ENCODE measurements around the gene SYNRG.

SYNRG gene

DNA sequence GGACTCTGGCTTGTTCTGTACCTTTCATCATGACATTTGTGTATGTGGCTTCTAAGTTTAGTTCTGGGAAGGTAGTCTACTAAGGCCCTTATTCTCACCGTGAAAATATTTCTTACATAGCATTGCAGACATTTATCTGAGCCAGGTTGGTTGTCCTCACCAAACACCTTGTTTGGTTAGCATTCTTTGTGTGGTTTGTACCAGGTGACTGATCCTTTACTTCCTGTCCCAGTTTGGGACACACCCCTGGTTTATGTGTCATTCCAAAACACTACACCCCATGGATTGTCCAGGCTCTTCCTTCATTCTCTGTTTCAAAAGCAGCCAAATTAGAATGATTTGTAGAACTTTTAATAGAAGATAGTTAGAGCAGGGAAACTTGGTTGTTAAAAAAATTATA is 142.7 kb downstream of the SYNRG start:
- no peak overlapping the region for H3K4me3 ChIP-seq (replicated peaks in 1 of 2; ENCODE audit: low read depth in 2 of 2, low read length in 2 of 2)
- DNase-seq (ENCODE audit: low read depth in 2 of 2), result peak in 1 of 2 donors; percentile 13
- TF ChIP-seq, protein P1, sequence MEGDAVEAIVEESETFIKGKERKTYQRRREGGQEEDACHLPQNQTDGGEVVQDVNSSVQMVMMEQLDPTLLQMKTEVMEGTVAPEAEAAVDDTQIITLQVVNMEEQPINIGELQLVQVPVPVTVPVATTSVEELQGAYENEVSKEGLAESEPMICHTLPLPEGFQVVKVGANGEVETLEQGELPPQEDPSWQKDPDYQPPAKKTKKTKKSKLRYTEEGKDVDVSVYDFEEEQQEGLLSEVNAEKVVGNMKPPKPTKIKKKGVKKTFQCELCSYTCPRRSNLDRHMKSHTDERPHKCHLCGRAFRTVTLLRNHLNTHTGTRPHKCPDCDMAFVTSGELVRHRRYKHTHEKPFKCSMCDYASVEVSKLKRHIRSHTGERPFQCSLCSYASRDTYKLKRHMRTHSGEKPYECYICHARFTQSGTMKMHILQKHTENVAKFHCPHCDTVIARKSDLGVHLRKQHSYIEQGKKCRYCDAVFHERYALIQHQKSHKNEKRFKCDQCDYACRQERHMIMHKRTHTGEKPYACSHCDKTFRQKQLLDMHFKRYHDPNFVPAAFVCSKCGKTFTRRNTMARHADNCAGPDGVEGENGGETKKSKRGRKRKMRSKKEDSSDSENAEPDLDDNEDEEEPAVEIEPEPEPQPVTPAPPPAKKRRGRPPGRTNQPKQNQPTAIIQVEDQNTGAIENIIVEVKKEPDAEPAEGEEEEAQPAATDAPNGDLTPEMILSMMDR (IDR thresholded peaks at IDR 0.05; ENCODE audit: low read depth, low read length), result no peak

DNA sequence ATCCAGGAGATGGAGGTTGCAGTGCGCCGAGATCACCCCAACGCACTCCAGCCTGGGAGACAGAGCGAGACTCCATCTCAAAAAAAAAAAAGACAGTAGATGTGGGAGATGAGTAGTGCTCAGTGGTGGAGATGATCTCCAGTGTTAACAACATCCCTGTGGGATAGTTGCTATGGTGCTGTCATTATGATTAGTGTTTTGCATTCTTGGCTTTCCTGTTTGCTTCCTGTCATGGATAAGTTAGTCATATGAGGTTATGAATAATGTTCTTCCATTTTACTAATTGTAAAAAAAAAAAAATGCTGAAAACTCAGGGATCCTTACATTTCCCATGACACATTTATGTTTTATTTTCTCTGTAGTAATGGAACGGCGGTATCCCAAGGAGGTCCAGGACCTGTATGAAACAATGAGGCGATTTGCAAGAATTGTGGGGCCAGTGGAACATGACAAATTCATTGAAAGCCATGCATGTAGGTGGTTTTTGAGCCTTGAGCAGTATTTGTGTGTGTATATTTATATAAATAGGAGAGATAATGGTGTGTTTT is 144.1 kb downstream of the SYNRG start:
- peak; percentile 79 to 93 for DNase-seq (ENCODE audit: low read depth in 2 of 2)
- no peak overlapping the region for H3K4me3 ChIP-seq (replicated peaks in 1 of 2; ENCODE audit: low read depth in 2 of 2, low read length in 2 of 2)
- TF ChIP-seq, protein P1 (IDR thresholded peaks at IDR 0.05; ENCODE audit: low read depth, low read length), result no peak
